K562 treated with DMSO at 1 percent for 4 hours (cell line): ENCODE results near the gene CCDC157. TPM values are rescaled to one million over a fixed set of nuclear protein-coding genes. Genes with fewer than 3 reads are reported as not detected.

Source experiments
- total RNA-seq: library from RNA; unstranded; fragments of 300-600 nt; gene quantifications from 2 replicates; pipeline ENCODE4 v1.2.3, GENCODE V29; 2022; ENCODE audit not compliant: insufficient read depth

The CCDC157 gene
- total RNA-seq = 3.6 and 4.1 TPM in 2 replicates

GRCh38 chr22:30356449-30357235, at the start of gene CCDC157, which contains the start of gene SF3A1:
CCDC157 (plus strand) TSS chr22:30357007; CDS start chr22:30366001, 8,994 bp downstream.
SF3A1 (minus strand) TSS chr22:30356894; CDS start chr22:30356792, 102 bp downstream.

GRCh38 chr22:30326706-30327362, 30.0 kb upstream of the CCDC157 start, which contains the start of gene TBC1D10A:
TBC1D10A (minus strand) TSS chr22:30326941; CDS start chr22:30326881, 60 bp downstream.

DNA sequence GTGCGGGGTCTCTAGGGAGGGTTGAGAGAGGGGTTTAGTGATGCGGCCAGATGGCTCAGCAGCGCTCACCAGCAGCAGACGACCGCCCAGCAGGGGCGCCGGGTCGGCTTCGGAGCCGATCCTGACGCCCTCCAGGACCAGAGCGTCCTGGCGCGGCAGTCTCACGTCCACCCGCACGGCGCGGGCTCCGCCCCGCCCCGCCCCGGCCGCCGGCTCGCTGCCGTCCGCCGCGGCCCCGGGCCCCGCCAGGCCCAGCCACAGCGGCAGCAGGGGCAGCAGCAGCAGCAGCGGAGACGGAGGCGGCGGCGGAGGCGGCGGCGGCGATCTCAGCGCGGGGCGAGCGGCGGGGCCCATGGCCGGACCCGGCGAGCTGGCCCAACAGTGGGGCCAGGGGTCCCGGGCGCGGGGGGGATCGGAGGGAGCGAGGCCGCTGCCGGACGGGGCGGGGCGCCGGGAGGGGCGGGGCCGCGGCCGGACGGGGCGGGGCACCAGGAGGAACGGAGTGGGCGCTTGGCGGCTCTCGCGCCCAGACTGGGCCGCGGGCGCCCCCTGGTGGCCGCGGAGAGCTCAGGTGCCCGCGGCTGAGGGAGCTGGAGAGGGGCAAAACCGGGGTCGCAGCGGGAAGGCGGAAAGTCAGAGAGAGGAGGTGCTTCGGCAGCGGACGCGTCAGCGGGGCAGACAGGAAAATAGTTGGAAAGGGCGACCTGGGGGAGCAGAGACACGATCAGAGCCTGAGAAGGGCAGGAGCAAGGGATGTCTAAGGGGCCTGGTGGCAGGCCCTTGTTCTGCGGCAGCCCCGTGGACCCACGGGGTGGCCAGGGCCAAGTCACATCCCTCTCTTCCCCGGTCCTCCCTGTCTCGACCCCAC, 30.4 kb downstream of the CCDC157 start, which contains the start of gene RNF215:
Gene RNF215 (minus strand): TSS at position 452 of the 868 bp plus-strand sequence. CDS start 98 bp downstream, at position 354.

DNA sequence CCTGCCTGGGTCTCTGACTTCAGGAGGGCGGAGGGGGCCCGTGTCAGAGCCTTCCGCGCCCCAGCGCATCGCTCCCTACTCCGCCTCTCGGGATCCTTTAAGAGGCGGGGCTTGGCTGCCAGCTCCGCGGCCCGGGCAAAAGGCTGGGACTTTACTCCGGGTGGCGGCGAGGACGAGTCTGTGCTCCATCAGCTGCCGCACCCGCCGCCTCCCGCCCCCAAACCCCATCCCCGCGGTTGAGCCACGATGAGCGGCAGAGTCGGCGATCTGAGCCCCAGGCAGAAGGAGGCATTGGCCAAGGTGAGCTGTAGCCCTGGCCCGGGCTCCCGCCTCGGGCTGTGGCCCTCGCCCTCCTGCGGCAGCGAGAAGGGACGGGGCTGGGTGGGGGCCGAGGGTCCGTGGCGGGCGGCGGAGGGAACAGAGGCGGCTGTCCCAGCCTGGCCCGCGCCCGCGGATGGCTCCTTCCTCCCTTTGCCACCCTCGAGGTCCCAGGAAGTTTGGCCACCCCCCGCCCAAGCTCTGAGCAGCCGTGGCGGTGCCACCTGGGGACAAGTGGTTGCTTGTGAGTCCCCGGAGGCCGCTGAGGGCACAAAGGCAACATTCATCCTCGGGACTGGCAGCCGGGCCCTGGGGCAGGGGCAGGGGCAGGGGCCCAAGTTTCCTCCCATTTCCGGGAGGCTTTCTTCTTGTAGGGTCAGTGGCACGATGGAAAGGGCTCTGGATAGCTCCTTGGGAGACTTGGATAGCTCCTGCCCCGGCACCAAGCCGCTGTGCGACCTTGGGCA, 40.3 kb downstream of the CCDC157 start, which contains the start of gene SEC14L2:
Gene SEC14L2 (plus strand): TSS at position 148 of the 785 bp plus-strand sequence. CDS start 99 bp downstream, at position 247.

GRCh38 chr22:30425616-30426387, 69.0 kb downstream of the CCDC157 start, which contains the start of gene MTFP1:
MTFP1 (plus strand) TSS chr22:30425768; CDS start chr22:30425880, 112 bp downstream.

Other genes starting within 250 kb of the CCDC157 start
- not detected in 2 replicates for gene LIF, start 110.2 kb upstream of the CCDC157 start, total RNA-seq
- gene OSM, start 90.2 kb upstream of the CCDC157 start, total RNA-seq = not detected in 2 replicates
- 1.7 TPM in 1 of 2 replicates, not detected in the other for gene CASTOR1, start 67.5 kb upstream of the CCDC157 start, total RNA-seq
- 13.3 and 13.4 TPM in 2 replicates for gene TBC1D10A, start 30.1 kb upstream of the CCDC157 start, total RNA-seq
- gene SF3A1, start 113 bp upstream of the CCDC157 start, total RNA-seq = 48.0 and 54.1 TPM in 2 replicates
- 2.5 and 5.4 TPM in 2 replicates for gene RNF215, start 30.4 kb downstream of the CCDC157 start, total RNA-seq
- gene SEC14L2, start 40.0 kb downstream of the CCDC157 start, total RNA-seq = 0.21 TPM in 1 of 2 replicates, not detected in the other
- gene MTFP1, start 68.8 kb downstream of the CCDC157 start, total RNA-seq = 30.3 and 32.4 TPM in 2 replicates
- gene SEC14L3, start 115.0 kb downstream of the CCDC157 start, total RNA-seq = not detected in 2 replicates
- gene SEC14L4, start 148.7 kb downstream of the CCDC157 start, total RNA-seq = not detected in 2 replicates
- 0.22 and 0.35 TPM in 2 replicates for gene SEC14L6, start 189.7 kb downstream of the CCDC157 start, total RNA-seq
- gene GAL3ST1, start 217.7 kb downstream of the CCDC157 start, total RNA-seq = 4.2 and 6.0 TPM in 2 replicates
- 37.5 and 40.5 TPM in 2 replicates for gene PES1, start 234.9 kb downstream of the CCDC157 start, total RNA-seq